ENCODE measurements around the gene FOXA1. TPM values are rescaled to one million over a fixed set of nuclear protein-coding genes. Genes with fewer than 3 reads are reported as not detected.
"Not testable (repeated sequence)": the region's sequence is repeated elsewhere in the genome, so short reads cannot be mapped to it uniquely, and the experiment has no call there.

FOXA1 gene
- total RNA-seq, 1 donor from 2014 or later: 30.5 TPM

DNA sequence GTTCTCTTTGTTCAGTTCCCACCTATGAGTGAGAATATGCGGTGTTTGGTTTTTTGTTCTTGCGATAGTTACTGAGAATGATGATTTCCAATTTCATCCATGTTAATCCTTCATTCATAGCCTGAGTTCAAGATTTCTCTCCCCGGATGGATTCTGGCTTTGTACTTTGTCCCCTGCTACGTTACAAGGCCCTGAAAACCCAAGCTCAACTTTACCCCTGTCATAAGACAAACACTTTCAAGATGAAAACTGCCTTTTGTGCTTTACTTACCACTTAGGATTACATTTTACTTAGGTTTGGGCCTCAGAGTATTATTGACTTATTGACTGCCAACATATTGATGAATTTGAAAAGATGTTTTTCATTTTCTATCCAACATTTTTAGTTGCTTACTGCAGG, 36.3 kb downstream of the FOXA1 start:
- H3K36me3 ChIP-seq: no peaks in the 10 kb centered on the region
- no peaks in the 10 kb centered on the region for H3K9me3 ChIP-seq
- H3K27me3 ChIP-seq (ENCODE audit: low read depth): no peaks in the 10 kb centered on the region
- intact Hi-C loops (cut with DNase I): no loop called here
- no peak overlapping the region for H3K4me3 ChIP-seq
- TF ChIP-seq, protein P1, sequence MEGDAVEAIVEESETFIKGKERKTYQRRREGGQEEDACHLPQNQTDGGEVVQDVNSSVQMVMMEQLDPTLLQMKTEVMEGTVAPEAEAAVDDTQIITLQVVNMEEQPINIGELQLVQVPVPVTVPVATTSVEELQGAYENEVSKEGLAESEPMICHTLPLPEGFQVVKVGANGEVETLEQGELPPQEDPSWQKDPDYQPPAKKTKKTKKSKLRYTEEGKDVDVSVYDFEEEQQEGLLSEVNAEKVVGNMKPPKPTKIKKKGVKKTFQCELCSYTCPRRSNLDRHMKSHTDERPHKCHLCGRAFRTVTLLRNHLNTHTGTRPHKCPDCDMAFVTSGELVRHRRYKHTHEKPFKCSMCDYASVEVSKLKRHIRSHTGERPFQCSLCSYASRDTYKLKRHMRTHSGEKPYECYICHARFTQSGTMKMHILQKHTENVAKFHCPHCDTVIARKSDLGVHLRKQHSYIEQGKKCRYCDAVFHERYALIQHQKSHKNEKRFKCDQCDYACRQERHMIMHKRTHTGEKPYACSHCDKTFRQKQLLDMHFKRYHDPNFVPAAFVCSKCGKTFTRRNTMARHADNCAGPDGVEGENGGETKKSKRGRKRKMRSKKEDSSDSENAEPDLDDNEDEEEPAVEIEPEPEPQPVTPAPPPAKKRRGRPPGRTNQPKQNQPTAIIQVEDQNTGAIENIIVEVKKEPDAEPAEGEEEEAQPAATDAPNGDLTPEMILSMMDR (IDR thresholded peaks at IDR 0.05): no peak
- DNase-seq (no peak), ATAC-seq (no peak)
- H3K27ac ChIP-seq: no peak overlapping the region
- H3K4me1 ChIP-seq: no peaks in the 10 kb centered on the region

DNA sequence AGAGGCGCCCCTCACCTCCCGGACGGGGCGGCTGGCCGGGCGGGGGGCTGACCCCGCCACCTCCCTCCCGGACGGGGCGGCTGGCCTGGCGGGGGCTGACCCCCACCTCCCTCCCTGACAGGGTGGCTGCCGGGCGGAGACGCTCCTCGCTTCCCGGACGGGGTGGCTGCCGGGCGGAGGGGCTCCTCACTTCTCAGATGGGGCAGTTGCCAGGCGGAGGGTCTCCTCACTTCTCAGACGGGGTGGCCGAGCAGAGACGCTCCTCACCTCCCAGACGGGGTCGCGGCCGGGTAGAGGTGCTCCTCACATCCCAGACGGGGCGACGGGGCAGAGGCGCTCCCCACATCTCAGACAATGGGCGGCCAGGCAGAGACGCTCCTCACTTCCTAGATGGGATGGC, 39.5 kb downstream of the FOXA1 start:
- H3K27me3 ChIP-seq (ENCODE audit: low read depth); H3K36me3 ChIP-seq; H3K27ac ChIP-seq; DNase-seq; intact Hi-C loops (cut with DNase I); ATAC-seq; H3K4me1 ChIP-seq; H3K9me3 ChIP-seq; H3K4me3 ChIP-seq: not testable (repeated sequence)

DNA sequence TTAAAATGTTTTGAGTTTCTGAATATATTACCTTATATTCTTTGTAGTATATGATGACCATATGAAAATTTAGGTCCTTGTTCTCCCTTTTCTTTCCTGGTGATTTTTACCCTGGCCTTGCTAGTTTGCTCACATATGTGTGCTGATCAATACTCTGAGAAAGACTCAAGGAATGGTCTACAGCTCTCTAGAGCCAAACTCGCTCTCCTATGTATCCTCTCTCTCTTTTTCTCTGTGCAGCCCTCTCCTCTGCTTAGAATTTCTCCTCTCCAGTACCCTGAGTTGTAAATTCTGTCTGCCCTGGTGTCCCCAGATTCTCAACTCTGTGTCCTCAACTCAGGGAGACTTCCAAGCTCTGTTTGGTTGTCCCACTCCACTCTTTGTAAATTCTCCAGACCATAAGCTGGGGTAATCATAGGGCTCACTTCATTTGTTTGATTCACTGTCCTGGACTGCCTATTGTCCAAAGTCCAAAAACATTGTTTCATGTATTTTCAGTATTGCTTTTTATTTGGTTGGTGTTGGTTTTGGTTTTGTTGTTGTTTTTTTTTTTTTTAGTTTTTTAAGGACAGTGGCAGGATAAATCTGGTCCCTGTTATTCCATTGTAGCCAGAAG, 41.0 kb downstream of the FOXA1 start:
- ATAC-seq (no peak), DNase-seq (no peak)
- TF ChIP-seq, protein P1 (IDR thresholded peaks at IDR 0.05): no peak
- intact Hi-C loops (cut with DNase I): no loop called here
- H3K27ac ChIP-seq: no peak overlapping the region
- no peaks in the 10 kb centered on the region for H3K9me3 ChIP-seq
- no peaks in the 10 kb centered on the region for H3K4me1 ChIP-seq
- no peak overlapping the region for H3K4me3 ChIP-seq
- H3K36me3 ChIP-seq: no peaks in the 10 kb centered on the region
- H3K27me3 ChIP-seq (ENCODE audit: low read depth): no peaks in the 10 kb centered on the region

DNA sequence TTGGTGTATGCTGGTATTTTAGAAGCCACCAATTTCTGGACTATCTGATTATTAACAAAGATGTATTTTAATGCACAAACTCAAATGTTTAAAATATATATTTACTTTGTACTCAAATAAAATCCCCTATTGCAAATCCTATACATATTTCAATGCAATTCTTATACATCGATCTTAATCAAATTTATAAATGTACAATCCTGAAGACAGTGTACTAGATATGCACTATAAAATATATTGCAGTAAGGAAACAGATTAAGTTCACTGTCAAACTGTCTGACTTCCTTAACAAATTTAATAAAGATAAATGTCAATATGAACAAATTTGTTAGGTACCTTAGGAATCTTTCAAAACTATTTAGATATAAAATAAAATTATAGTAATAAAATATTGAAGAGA, 43.9 kb downstream of the FOXA1 start:
- TF ChIP-seq, protein P1 (IDR thresholded peaks at IDR 0.05): no peak
- Histone ChIP-seq H3K4me1 (no peaks in the 10 kb centered on the region), H3K27ac (no peak overlapping the region), H3K9me3 (no peaks in the 10 kb centered on the region), H3K4me3 (no peak overlapping the region), H3K36me3 (no peaks in the 10 kb centered on the region), H3K27me3 (ENCODE audit: low read depth) (no peaks in the 10 kb centered on the region)
- ATAC-seq: no peak
- no peak for DNase-seq
- intact Hi-C loops (cut with DNase I): no loop called here

DNA sequence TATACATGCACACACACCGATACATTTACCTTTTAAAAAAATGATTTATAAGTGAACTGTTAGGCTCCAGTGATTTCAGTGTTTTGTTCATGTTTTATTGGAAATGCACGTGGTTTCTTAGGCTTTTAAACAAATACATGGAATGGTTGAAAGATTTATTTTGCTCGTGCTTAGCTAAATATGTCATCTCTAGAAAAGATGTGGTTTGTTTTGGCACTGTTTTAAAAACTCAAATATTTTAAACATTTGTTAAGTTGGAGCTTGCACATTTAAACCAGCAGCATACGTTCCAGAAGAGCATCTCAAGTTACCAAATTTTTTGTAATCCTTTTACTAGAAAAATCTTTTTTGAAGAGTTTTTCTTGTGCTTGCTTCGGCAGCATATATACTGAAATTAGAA, 44.5 kb downstream of the FOXA1 start:
- DNase-seq (no peak), ATAC-seq (no peak)
- Histone ChIP-seq H3K36me3 (no peaks in the 10 kb centered on the region), H3K27me3 (ENCODE audit: low read depth) (no peaks in the 10 kb centered on the region), H3K4me1 (no peaks in the 10 kb centered on the region), H3K27ac (no peak overlapping the region), H3K4me3 (no peak overlapping the region), H3K9me3 (no peaks in the 10 kb centered on the region)
- intact Hi-C loops (cut with DNase I): no loop called here
- TF ChIP-seq, protein P1 (IDR thresholded peaks at IDR 0.05): no peak

DNA sequence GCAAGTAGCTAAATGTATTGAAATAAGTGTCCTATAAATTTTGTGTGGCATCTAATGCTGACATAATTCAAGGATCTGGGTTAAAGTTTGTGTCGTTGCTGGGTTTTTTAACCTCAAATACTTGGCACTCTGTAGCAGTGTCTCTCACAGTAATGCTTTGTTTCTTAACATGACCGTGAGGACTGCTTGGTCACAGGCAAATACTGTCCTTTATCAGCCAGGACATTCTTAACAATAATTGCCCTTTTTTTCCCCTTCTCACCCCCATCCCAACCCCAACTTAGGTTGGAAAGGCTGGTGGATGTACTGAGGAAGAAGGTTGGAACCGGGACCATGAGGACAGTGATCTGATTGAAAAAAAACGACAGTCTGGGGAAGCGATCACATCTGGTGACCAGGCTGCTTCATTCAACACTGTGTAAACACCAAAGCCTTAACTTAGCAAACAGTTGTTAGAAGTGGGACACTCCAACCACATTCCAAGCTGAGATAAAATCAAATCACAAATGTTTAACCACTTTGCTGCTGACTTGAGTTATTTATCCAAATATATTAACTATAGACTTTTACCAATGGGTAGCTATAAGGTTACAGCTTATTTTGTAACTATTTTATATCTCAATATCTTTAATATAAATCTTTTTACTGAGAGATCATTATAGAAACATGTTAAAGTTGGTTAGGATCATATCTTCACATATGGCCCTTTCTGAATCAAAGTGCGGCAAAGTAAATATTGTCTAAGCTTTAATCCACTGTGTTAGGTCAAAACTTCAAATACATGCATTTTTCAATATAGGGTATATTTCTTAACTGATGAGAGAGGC, 48.2 kb downstream of the FOXA1 start:
- TF ChIP-seq, protein P1 (IDR thresholded peaks at IDR 0.05): no peak
- no peaks in the 10 kb centered on the region for H3K27me3 ChIP-seq (ENCODE audit: low read depth)
- no peaks in the 10 kb centered on the region for H3K4me1 ChIP-seq
- no peaks in the 10 kb centered on the region for H3K36me3 ChIP-seq
- no peak overlapping the region for H3K27ac ChIP-seq
- no peaks in the 10 kb centered on the region for H3K9me3 ChIP-seq
- H3K4me3 ChIP-seq: no peak overlapping the region
- ATAC-seq (peak; percentile 70 to 86), DNase-seq (no peak)
- intact Hi-C loops (cut with DNase I): no loop called here

All from lower lobe of right lung (tissue), 2 donors.